ENCODE measurements around the gene ROR1.

The ROR1 gene

GRCh38 chr1:63848733-63849132 is 74.9 kb downstream of the ROR1 start:
- no peak for DNase-seq (ENCODE audit: low read depth in 2 of 2)
- no peak overlapping the region for H3K4me3 ChIP-seq (replicated peaks in 1 of 2; ENCODE audit: low read depth in 2 of 2, low read length in 2 of 2)
- TF ChIP-seq, protein P1, sequence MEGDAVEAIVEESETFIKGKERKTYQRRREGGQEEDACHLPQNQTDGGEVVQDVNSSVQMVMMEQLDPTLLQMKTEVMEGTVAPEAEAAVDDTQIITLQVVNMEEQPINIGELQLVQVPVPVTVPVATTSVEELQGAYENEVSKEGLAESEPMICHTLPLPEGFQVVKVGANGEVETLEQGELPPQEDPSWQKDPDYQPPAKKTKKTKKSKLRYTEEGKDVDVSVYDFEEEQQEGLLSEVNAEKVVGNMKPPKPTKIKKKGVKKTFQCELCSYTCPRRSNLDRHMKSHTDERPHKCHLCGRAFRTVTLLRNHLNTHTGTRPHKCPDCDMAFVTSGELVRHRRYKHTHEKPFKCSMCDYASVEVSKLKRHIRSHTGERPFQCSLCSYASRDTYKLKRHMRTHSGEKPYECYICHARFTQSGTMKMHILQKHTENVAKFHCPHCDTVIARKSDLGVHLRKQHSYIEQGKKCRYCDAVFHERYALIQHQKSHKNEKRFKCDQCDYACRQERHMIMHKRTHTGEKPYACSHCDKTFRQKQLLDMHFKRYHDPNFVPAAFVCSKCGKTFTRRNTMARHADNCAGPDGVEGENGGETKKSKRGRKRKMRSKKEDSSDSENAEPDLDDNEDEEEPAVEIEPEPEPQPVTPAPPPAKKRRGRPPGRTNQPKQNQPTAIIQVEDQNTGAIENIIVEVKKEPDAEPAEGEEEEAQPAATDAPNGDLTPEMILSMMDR (IDR thresholded peaks at IDR 0.05; ENCODE audit: low read depth, low read length) = no peak

- TF ChIP-seq, protein P1 (IDR thresholded peaks at IDR 0.05; ENCODE audit: low read depth, low read length) = no peak
- H3K4me3 ChIP-seq (replicated peaks in 1 of 2; ENCODE audit: low read depth in 2 of 2, low read length in 2 of 2) = no peak overlapping the region
- no peak for DNase-seq (ENCODE audit: low read depth in 2 of 2)
Measured at GRCh38 chr1:63849149-63849548, 75.3 kb downstream of the ROR1 start.

DNA sequence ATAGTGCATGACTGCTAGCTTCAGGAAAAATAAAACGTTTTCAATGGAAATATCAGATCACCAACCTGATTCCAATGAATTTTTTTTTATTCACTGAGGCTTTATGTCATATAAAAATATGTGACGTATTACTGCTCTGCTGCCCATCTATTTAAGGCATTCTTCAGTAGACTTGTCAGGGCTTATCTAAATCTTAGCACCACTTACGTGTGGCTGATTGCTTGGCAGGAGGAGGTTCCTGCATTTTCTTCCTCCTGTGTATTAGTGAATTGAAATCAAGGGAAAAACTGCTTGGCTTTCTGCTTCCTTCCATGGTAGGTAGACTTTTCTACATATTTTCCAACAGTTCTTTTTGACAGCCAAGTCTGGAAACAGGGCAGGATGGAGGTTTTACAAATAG is 80.3 kb downstream of the ROR1 start:
- no peak overlapping the region for H3K4me3 ChIP-seq (replicated peaks in 1 of 2; ENCODE audit: low read depth in 2 of 2, low read length in 2 of 2)
- peak in 1 of 2 donors; percentile 37 for DNase-seq (ENCODE audit: low read depth in 2 of 2)
- TF ChIP-seq, protein P1 (IDR thresholded peaks at IDR 0.05; ENCODE audit: low read depth, low read length) = no peak

DNA sequence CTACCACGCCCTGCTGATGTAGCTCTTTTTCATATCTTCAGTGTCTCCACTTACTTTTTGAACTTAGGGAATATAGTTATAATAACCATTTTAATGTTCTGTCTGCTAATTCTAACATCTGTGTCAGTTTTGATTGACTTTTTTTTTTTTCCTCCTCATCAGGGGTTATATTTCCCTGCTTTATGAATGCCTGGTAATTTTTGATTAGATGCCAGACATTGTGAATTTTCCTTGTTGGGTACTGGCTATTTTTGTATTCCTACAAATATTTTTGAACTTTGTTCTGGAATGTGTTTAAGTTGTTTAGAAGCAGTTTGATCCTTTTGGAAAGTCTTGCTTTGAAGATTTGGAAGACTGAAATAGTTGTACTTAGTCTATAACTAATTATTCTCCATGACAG is 82.1 kb downstream of the ROR1 start:
- H3K4me3 ChIP-seq (replicated peaks in 1 of 2; ENCODE audit: low read depth in 2 of 2, low read length in 2 of 2) = no peak overlapping the region
- TF ChIP-seq, protein P1 (IDR thresholded peaks at IDR 0.05; ENCODE audit: low read depth, low read length) = no peak
- DNase-seq (ENCODE audit: low read depth in 2 of 2) = no peak

- TF ChIP-seq, protein P1 (IDR thresholded peaks at IDR 0.05; ENCODE audit: low read depth, low read length) = no peak
- DNase-seq (ENCODE audit: low read depth in 2 of 2) = no peak
- no peak overlapping the region for H3K4me3 ChIP-seq (replicated peaks in 1 of 2; ENCODE audit: low read depth in 2 of 2, low read length in 2 of 2)
Measured at GRCh38 chr1:63856924-63857323, 83.1 kb downstream of the ROR1 start.

GRCh38 chr1:63857478-63857877 is 83.7 kb downstream of the ROR1 start:
- no peak for DNase-seq (ENCODE audit: low read depth in 2 of 2)
- no peak overlapping the region for H3K4me3 ChIP-seq (replicated peaks in 1 of 2; ENCODE audit: low read depth in 2 of 2, low read length in 2 of 2)
- TF ChIP-seq, protein P1 (IDR thresholded peaks at IDR 0.05; ENCODE audit: low read depth, low read length) = no peak

- TF ChIP-seq, protein P1 (IDR thresholded peaks at IDR 0.05; ENCODE audit: low read depth, low read length) = no peak
- no peak overlapping the region for H3K4me3 ChIP-seq (replicated peaks in 1 of 2; ENCODE audit: low read depth in 2 of 2, low read length in 2 of 2)
- no peak for DNase-seq (ENCODE audit: low read depth in 2 of 2)
Measured at GRCh38 chr1:63858153-63858552, 84.3 kb downstream of the ROR1 start.
